Measurements from ENCODE around the gene ELMO1. TPM values are rescaled to one million over a fixed set of nuclear protein-coding genes. Genes with fewer than 3 reads are reported as not detected.

The ELMO1 gene
- total RNA-seq, 1 donor from 2014 or later, result not detected

DNA sequence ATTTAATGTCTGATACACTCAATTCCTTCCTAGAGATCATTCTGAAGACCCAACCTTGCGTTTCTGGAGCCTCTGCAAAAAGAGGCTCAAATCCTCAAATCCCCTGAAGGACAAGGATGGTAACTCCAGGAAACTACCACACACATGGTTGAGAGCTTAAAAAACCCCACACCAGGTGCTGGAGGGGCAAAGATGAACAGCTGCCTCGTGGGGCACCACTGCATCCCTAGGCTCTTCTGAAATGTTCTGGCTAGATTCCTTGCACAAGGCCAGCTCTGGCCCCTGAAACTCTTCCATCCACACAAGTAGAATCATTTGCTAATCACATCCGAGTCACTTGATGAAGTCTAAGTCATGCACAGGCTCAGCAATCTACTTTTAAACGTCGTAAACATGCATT is 286.6 kb downstream of the ELMO1 start:
- Mint-ChIP-seq H3K27me3 (ENCODE audit: unreplicated experiment) (peaks cover 6% of the 10 kb centered on the region), H3K9me3 (ENCODE audit: unreplicated experiment) (no peaks in the 10 kb centered on the region), H3K4me1 (ENCODE audit: unreplicated experiment) (no peaks in the 10 kb centered on the region), H3K36me3 (ENCODE audit: unreplicated experiment) (no peaks in the 10 kb centered on the region), H3K4me3 (ENCODE audit: unreplicated experiment) (no peak overlapping the region), H3K27ac (ENCODE audit: unreplicated experiment) (no peak overlapping the region)
- DNase-seq (ENCODE audit: extremely low spot score, unreplicated experiment), result no peak
- TF ChIP-seq, protein P1, sequence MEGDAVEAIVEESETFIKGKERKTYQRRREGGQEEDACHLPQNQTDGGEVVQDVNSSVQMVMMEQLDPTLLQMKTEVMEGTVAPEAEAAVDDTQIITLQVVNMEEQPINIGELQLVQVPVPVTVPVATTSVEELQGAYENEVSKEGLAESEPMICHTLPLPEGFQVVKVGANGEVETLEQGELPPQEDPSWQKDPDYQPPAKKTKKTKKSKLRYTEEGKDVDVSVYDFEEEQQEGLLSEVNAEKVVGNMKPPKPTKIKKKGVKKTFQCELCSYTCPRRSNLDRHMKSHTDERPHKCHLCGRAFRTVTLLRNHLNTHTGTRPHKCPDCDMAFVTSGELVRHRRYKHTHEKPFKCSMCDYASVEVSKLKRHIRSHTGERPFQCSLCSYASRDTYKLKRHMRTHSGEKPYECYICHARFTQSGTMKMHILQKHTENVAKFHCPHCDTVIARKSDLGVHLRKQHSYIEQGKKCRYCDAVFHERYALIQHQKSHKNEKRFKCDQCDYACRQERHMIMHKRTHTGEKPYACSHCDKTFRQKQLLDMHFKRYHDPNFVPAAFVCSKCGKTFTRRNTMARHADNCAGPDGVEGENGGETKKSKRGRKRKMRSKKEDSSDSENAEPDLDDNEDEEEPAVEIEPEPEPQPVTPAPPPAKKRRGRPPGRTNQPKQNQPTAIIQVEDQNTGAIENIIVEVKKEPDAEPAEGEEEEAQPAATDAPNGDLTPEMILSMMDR (IDR thresholded peaks at IDR 0.05), result no peak

DNA sequence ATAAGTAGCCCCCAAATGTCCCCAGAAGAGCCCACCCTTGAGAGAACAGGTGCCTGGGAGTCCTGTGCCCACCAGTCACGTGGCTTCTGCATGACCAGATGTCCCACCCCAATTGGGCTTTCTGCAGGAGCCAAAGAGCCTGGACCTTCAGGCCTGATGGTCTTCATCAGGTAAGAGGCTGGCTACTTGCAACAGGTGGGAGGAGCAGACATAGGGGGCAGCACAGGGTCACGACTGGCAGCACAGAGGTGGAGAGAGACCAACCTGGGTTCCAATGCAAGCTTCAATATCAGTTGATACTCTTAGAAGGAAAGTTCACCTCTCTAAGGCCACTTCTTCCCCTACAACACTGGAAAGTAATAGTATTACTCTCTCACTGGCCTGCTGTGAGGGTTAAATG is 288.0 kb downstream of the ELMO1 start:
- H3K4me3 Mint-ChIP-seq (ENCODE audit: unreplicated experiment), result no peak overlapping the region

GRCh38 chr7:37153376-37153775 is 295.3 kb downstream of the ELMO1 start:
- H3K4me3 Mint-ChIP-seq (ENCODE audit: unreplicated experiment), result no peak overlapping the region
- no peaks in the 10 kb centered on the region for H3K9me3 Mint-ChIP-seq (ENCODE audit: unreplicated experiment)
- DNase-seq (ENCODE audit: extremely low spot score, unreplicated experiment), result no peak
- no peaks in the 10 kb centered on the region for H3K36me3 Mint-ChIP-seq (ENCODE audit: unreplicated experiment)
- H3K27ac Mint-ChIP-seq (ENCODE audit: unreplicated experiment), result no peak overlapping the region
- H3K4me1 Mint-ChIP-seq (ENCODE audit: unreplicated experiment), result no peaks in the 10 kb centered on the region
- H3K27me3 Mint-ChIP-seq (ENCODE audit: unreplicated experiment), result no peaks in the 10 kb centered on the region
- TF ChIP-seq, protein P1 (IDR thresholded peaks at IDR 0.05), result no peak

More for the DNA sequence above, 288.0 kb downstream of the ELMO1 start:
- H3K27me3 Mint-ChIP-seq (ENCODE audit: unreplicated experiment), result peaks cover 6% of the 10 kb centered on the region
- no peak overlapping the region for H3K27ac Mint-ChIP-seq (ENCODE audit: unreplicated experiment)
- H3K4me1 Mint-ChIP-seq (ENCODE audit: unreplicated experiment), result no peaks in the 10 kb centered on the region
- H3K36me3 Mint-ChIP-seq (ENCODE audit: unreplicated experiment), result no peaks in the 10 kb centered on the region
- TF ChIP-seq, protein P1 (IDR thresholded peaks at IDR 0.05), result no peak
- no peak for DNase-seq (ENCODE audit: extremely low spot score, unreplicated experiment)
- H3K9me3 Mint-ChIP-seq (ENCODE audit: unreplicated experiment), result no peaks in the 10 kb centered on the region

DNA sequence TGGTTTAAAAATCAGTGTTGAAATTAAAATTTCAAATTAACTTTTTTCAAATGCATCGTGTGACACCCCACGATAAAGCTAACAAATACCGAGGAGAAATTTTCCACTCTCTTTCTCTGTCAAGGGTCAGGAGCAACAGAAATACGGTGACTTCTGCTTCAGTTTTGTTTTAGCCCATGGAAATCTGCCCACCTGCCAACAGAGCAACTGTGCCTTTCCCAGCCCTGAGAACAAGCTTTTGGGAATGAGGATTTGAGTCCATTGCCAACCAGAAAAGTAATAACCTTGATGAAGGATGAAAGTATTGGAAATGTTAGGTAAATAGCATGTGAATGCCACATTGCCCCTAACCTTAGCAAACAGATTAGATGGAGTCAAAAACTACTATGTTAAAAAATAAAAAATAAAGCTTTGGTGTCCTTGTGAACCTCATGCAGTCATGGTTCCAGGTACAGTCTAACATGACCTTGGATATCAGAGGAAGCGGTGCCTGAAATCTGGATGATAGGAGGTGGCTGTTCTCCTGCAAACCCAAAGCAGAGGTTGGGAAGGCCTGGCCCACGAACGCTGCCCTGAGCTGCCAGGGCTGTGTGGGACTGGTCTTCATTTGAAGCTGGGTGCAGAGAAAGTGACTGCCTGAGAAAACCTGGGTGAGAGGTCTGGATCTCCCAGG is 296.8 kb downstream of the ELMO1 start:
- H3K4me1 Mint-ChIP-seq (ENCODE audit: unreplicated experiment), result no peaks in the 10 kb centered on the region
- no peak overlapping the region for H3K4me3 Mint-ChIP-seq (ENCODE audit: unreplicated experiment)
- no peaks in the 10 kb centered on the region for H3K27me3 Mint-ChIP-seq (ENCODE audit: unreplicated experiment)
- TF ChIP-seq, protein P1 (IDR thresholded peaks at IDR 0.05), result no peak
- no peaks in the 10 kb centered on the region for H3K9me3 Mint-ChIP-seq (ENCODE audit: unreplicated experiment)
- no peak for DNase-seq (ENCODE audit: extremely low spot score, unreplicated experiment)
- H3K27ac Mint-ChIP-seq (ENCODE audit: unreplicated experiment), result no peak overlapping the region
- H3K36me3 Mint-ChIP-seq (ENCODE audit: unreplicated experiment), result no peaks in the 10 kb centered on the region

DNA sequence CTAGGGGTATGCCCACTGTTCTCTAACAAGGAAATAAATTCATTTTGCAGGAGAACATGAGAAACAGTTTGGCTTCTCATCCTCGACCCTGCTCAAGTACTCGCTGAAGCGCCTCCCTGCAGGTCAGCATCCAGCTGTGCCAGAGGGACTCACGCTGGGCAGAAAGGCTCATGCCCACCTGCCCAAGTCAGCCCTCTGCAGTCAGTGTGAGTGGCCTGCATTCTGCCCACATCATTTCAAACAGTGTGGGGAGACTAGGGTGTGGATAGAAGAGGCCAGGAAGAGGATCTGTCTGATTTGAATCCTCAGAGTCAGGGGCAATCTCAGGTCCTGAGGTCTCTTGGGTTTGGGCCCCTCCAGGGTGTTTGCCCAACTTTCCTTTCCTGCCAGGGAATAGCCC is 297.8 kb downstream of the ELMO1 start:
- Mint-ChIP-seq H3K4me1 (ENCODE audit: unreplicated experiment) (no peaks in the 10 kb centered on the region), H3K36me3 (ENCODE audit: unreplicated experiment) (no peaks in the 10 kb centered on the region), H3K27me3 (ENCODE audit: unreplicated experiment) (no peaks in the 10 kb centered on the region), H3K4me3 (ENCODE audit: unreplicated experiment) (no peak overlapping the region), H3K27ac (ENCODE audit: unreplicated experiment) (no peak overlapping the region), H3K9me3 (ENCODE audit: unreplicated experiment) (no peaks in the 10 kb centered on the region)
- TF ChIP-seq, protein P1 (IDR thresholded peaks at IDR 0.05), result no peak
- DNase-seq (ENCODE audit: extremely low spot score, unreplicated experiment), result no peak
